Left ventricle myocardium inferior (tissue), 1 donor: ENCODE data around the gene NEUROD2. TPM values are rescaled to one million over a fixed set of nuclear protein-coding genes. Genes with fewer than 3 reads are reported as not detected.
A peak's percentile ranks its signal among the peaks of the same experiment; 100 is the strongest.

Source experiments
- DNase-seq: peaks from one replicate; pipeline ENCODE4 v3.0.0-alpha.2; 2020
- H3K27ac ChIP-seq: fragments of 200-600 bp; replicated peaks from 2 replicates; pipeline ENCODE4 v1.8.0; 2021
- H3K27me3 ChIP-seq: fragments of 200-600 bp; 2 replicates; pipeline ENCODE4 v1.8.0; 2021; ENCODE audit warnings: low read depth
- H3K36me3 ChIP-seq: fragments of 200-600 bp; 2 replicates; pipeline ENCODE4 v1.8.0; 2021
- H3K4me1 ChIP-seq: fragments of 200-600 bp; 2 replicates; pipeline ENCODE4 v1.8.0; 2021
- H3K4me3 ChIP-seq: fragments of 200-600 bp; 2 replicates; pipeline ENCODE4 v1.8.0; 2021; ENCODE audit warnings: mild to moderate bottlenecking, moderate library complexity
- H3K9me3 ChIP-seq: fragments of 200-600 bp; replicated peaks from 2 replicates; pipeline ENCODE4 v1.8.0; 2021
- CTCF ChIP-seq: fragments of 200-600 bp; IDR thresholded peaks from 2 replicates; pipeline ENCODE4 v1.8.0; 2021; ENCODE audit warnings: antibody characterized with exemption, mild to moderate bottlenecking, borderline replicate concordance
- intact Hi-C: fragments of 100-400 bp; cut with micrococcal nuclease; formaldehyde crosslinking; loops from one replicate; pipeline ENCODE4 v1.11.0; 2022
- total RNA-seq: library from RNA; stranded (reverse); fragmentation: NEBNext Ultra II Directional; extraction: Animal tissue kit (Norgen Biotek cat#: 25700); gene quantifications from one replicate; pipeline ENCODE4 v1.2.1, GENCODE V29; 2021
- donor health status: DM: no; HTN: yes; CAD: no; lungs with severe emphysema.

NEUROD2 gene
- total RNA-seq, 1 donor from 2014 or later: not detected

DNA sequence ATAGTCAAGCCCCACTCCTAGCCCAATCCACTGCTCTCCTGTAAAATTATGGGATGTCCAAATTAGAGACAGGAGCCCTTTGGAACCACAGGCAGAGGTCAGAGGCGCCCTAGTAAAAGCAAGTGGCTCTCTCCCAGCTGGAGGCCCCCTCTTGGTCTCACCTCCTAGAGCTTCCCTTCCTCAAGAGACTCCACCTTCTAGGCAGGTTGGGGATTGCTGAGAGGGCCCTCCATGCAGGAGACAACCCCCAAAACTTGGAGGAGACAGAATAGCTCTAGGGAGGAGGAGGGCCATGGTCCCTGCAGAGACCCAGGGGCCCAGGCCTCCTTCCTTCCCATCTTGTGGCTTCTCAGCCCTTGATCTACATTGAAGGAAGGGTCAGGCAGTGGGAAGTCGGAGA is 29.4 kb downstream of the NEUROD2 start:
- Histone ChIP-seq H3K9me3 (no peaks in the 10 kb centered on the region), H3K27ac (no peak overlapping the region), H3K36me3 (no peaks in the 10 kb centered on the region), H3K4me3 (no peak overlapping the region), H3K27me3 (peaks cover 15% of the 10 kb centered on the region), H3K4me1 (peaks cover 27% of the 10 kb centered on the region)
- no peak for TF ChIP-seq CTCF
- intact Hi-C loops: no loop called here
- DNase-seq: no peak

DNA sequence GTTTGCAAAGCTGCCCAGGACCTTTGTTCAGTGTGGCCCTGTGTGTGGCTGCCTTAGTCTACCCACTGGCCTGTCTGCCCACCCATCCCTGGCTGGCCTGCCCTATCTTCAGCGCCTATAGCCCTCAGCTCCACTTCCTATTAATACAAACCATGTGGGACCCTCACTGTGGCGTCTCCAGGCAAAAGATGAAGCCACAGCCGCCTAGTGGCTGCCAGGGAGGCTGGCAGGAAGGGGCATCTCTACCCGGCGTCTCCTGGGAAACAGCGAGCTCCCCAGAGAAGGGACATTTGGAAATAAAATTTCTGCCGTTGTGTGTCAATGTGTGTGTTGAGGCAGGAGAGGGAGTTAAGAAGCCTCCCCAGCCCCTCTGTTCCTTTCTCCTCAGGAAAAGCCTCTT is 31.5 kb downstream of the NEUROD2 start:
- Histone ChIP-seq H3K4me1 (peaks cover 35% of the 10 kb centered on the region), H3K27me3 (peaks cover 13% of the 10 kb centered on the region), H3K27ac (no peak overlapping the region), H3K4me3 (no peak overlapping the region), H3K36me3 (peaks cover 4% of the 10 kb centered on the region), H3K9me3 (peaks cover 3% of the 10 kb centered on the region)
- DNase-seq: no peak
- intact Hi-C loops: no loop called here
- peak; percentile 49 for TF ChIP-seq CTCF

DNA sequence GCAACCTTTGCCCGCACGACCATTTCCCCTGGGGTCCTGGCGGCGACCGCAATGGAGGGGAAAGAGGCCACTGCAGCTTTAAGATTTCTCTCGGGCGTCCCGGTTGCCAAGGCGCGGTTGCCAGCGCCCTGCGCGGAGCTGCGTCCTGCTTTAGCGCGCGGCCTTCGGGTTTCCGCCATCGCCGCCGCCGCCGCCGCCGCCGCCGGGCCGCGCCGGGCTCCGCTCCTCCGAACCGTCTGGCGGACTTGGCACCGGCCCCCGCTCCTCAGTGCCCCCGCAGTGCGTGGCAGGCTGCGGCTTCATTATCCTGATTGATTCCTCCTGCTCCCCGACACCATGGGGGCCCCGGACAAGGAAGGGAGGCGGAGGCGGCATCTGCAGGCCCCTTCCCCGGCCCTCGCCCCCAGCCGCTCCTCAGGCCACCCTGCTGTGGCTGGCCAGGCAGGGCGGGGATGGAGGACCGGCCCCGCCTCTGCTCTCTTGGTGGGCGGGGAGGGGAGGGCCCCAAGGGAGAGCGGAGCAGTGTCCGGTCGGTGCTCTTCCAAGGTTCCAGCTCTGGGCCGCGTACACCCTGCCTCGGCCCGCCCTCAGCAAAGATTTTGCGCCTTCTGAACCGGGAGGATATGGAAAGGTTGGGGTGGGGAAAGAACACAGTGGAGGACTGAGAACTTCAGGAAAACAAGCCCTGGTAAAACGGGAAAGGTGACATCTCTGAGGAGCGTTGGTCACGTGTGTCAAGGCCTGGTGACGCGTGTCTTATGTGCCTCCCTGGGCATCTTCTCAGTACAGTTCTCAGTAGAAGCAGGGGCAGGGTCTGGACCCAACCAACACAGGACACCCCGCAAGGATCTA is 34.0 kb downstream of the NEUROD2 start:
- intact Hi-C loops: no loop called here
- no peak for TF ChIP-seq CTCF
- Histone ChIP-seq H3K27ac (peak overlapping the region; percentile 91), H3K36me3 (peaks cover 9% of the 10 kb centered on the region), H3K27me3 (peaks cover 11% of the 10 kb centered on the region), H3K4me3 (peak overlapping the region; percentile 76), H3K4me1 (peaks cover 21% of the 10 kb centered on the region), H3K9me3 (peaks cover 5% of the 10 kb centered on the region)
- DNase-seq: peak; percentile 76

GRCh38 chr17:39572121-39572520 is 35.6 kb downstream of the NEUROD2 start:
- intact Hi-C loops: no loop called here
- H3K4me1 ChIP-seq: peaks cover 19% of the 10 kb centered on the region
- no peak overlapping the region for H3K27ac ChIP-seq
- no peak for TF ChIP-seq CTCF
- H3K27me3 ChIP-seq: no peaks in the 10 kb centered on the region
- H3K4me3 ChIP-seq: no peak overlapping the region
- peaks cover 5% of the 10 kb centered on the region for H3K9me3 ChIP-seq
- DNase-seq: no peak
- H3K36me3 ChIP-seq: peaks cover 16% of the 10 kb centered on the region

DNA sequence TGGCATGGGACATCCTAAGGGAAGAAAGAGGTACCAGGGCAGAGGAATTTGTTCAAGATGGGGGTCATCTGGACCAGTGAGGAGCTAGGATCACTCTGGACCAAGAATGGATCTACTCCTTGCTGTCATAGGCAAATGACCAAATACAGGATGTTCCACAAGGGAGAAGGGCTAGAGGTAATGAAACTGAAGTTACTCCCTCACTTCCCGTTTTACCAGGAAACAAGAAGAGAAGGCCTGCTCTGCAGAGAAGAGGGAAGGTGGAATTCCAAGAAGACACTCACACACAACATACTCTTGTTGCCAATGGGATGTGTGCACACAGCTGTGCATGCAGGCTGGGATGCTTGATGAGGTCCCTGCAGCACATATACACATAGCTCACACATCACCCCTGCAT is 38.6 kb downstream of the NEUROD2 start:
- Histone ChIP-seq H3K27ac (no peak overlapping the region), H3K4me3 (no peak overlapping the region), H3K4me1 (peaks cover 15% of the 10 kb centered on the region), H3K36me3 (peaks cover 41% of the 10 kb centered on the region), H3K9me3 (peaks cover 5% of the 10 kb centered on the region), H3K27me3 (no peaks in the 10 kb centered on the region)
- intact Hi-C loops: no loop called here
- no peak for DNase-seq
- no peak for TF ChIP-seq CTCF
